GM12874 (cell line): Measurements from ENCODE around the gene FBXO2.

Source experiments
- TF ChIP-seq, protein P1 (sequence below): IDR thresholded peaks from 2 replicates; pipeline ENCODE4 v1.5.1; 2011; ENCODE audit warnings: low read depth, mild to moderate bottlenecking, control low read depth, low read length, moderate library complexity; ENCODE audit not compliant: insufficient read depth

Gene FBXO2

DNA sequence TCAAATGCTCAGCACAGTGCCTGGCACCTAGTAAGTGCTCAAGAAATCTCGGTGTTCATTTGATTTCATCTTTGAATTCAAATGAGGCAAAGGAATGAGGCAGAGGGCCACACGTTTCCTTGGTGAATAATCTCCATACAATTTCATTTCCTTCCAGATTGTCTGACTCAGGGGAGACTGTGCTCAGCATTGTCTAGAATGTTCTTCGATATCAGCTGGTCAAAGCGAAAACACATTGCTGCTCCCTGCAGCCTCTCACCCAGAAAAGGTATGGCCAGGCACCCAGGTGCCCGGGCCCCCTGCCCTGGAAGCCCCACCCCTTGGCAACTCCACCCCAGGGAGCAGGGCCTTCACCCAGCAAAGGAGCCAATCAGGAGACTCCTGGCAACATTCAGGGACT is 55.8 kb downstream of the FBXO2 start:
- TF ChIP-seq, protein P1, sequence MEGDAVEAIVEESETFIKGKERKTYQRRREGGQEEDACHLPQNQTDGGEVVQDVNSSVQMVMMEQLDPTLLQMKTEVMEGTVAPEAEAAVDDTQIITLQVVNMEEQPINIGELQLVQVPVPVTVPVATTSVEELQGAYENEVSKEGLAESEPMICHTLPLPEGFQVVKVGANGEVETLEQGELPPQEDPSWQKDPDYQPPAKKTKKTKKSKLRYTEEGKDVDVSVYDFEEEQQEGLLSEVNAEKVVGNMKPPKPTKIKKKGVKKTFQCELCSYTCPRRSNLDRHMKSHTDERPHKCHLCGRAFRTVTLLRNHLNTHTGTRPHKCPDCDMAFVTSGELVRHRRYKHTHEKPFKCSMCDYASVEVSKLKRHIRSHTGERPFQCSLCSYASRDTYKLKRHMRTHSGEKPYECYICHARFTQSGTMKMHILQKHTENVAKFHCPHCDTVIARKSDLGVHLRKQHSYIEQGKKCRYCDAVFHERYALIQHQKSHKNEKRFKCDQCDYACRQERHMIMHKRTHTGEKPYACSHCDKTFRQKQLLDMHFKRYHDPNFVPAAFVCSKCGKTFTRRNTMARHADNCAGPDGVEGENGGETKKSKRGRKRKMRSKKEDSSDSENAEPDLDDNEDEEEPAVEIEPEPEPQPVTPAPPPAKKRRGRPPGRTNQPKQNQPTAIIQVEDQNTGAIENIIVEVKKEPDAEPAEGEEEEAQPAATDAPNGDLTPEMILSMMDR: no peak
